ENCODE results near the gene OR10V1. TPM values are rescaled to one million over a fixed set of nuclear protein-coding genes. Genes with fewer than 3 reads are reported as not detected.

Gene OR10V1
- total and polyA plus RNA-seq, 12 donors: not detected

DNA sequence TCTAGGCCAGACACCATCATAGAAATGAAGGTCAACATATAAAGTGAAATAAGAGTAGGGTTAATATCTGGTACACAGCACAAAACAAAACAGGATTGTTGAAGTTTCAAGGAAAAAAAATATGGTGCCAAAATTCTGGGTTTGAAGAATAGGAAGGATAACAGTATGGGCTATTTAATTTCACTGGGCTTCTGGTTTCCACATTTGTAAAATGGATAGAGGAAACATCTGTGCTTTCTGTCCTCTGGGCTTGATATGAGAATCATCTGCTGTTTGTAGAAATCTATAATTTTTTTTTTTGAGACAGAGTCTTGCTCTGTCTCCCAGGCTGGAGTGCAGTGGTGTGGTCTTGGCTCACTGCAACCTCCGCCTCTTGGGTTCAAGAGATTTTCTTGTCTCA is 13.8 kb upstream of the OR10V1 start:
- WGBS, 4 donors: 86 to 100% (median 95%) methylated on average over 1 of the region's 1 CpG
- H3K27ac ChIP-seq: no peak overlapping the region
- TF ChIP-seq, protein P1, sequence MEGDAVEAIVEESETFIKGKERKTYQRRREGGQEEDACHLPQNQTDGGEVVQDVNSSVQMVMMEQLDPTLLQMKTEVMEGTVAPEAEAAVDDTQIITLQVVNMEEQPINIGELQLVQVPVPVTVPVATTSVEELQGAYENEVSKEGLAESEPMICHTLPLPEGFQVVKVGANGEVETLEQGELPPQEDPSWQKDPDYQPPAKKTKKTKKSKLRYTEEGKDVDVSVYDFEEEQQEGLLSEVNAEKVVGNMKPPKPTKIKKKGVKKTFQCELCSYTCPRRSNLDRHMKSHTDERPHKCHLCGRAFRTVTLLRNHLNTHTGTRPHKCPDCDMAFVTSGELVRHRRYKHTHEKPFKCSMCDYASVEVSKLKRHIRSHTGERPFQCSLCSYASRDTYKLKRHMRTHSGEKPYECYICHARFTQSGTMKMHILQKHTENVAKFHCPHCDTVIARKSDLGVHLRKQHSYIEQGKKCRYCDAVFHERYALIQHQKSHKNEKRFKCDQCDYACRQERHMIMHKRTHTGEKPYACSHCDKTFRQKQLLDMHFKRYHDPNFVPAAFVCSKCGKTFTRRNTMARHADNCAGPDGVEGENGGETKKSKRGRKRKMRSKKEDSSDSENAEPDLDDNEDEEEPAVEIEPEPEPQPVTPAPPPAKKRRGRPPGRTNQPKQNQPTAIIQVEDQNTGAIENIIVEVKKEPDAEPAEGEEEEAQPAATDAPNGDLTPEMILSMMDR (IDR thresholded peaks at IDR 0.05): no peak
- TF ChIP-seq POLR2A (IDR thresholded peaks at IDR 0.05): no peak

GRCh38 chr11:59724066-59724465 is 10.4 kb upstream of the OR10V1 start:
- H3K36me3 ChIP-seq (replicated peaks in 1 of 2): no peaks in the 10 kb centered on the region
- intact Hi-C loops (cut with DNase I): no loop called here
- no peak overlapping the region for H3K27ac ChIP-seq
- H3K4me1 ChIP-seq (replicated peaks in 1 of 2): no peaks in the 10 kb centered on the region
- TF ChIP-seq, protein P1 (IDR thresholded peaks at IDR 0.05): no peak
- no peak for TF ChIP-seq POLR2A (IDR thresholded peaks at IDR 0.05)
- no peak overlapping the region for H3K4me3 ChIP-seq
- 60 to 92% (median 82%) methylated on average over 3 of the region's 3 CpGs for WGBS, 4 donors
- H3K9me3 ChIP-seq (replicated peaks in 1 of 3): no peaks in the 10 kb centered on the region
- no peak for DNase-seq
- H3K27me3 ChIP-seq: peaks cover 5% of the 10 kb centered on the region

More for the DNA sequence above, 13.8 kb upstream of the OR10V1 start:
- Histone ChIP-seq H3K9me3 (replicated peaks in 1 of 3) (no peaks in the 10 kb centered on the region), H3K27me3 (no peaks in the 10 kb centered on the region), H3K36me3 (replicated peaks in 1 of 2) (no peaks in the 10 kb centered on the region), H3K4me3 (no peak overlapping the region), H3K4me1 (replicated peaks in 1 of 2) (no peaks in the 10 kb centered on the region)
- intact Hi-C loops (cut with DNase I): no loop called here
- no peak for DNase-seq

- H3K9me3 ChIP-seq (replicated peaks in 1 of 3): no peaks in the 10 kb centered on the region
- intact Hi-C loops (cut with DNase I): no loop called here
- peaks cover 5% of the 10 kb centered on the region for H3K27me3 ChIP-seq
- 58 to 72% (median 64%) methylated on average over 2 of the region's 2 CpGs for WGBS, 4 donors
- H3K4me1 ChIP-seq (replicated peaks in 1 of 2): no peaks in the 10 kb centered on the region
- H3K36me3 ChIP-seq (replicated peaks in 1 of 2): no peaks in the 10 kb centered on the region
- H3K27ac ChIP-seq: no peak overlapping the region
- H3K4me3 ChIP-seq: no peak overlapping the region
- no peak for DNase-seq
- TF ChIP-seq, protein P1 (IDR thresholded peaks at IDR 0.05): no peak
Observed at GRCh38 chr11:59719556-59719955, 5.9 kb upstream of the OR10V1 start.

DNA sequence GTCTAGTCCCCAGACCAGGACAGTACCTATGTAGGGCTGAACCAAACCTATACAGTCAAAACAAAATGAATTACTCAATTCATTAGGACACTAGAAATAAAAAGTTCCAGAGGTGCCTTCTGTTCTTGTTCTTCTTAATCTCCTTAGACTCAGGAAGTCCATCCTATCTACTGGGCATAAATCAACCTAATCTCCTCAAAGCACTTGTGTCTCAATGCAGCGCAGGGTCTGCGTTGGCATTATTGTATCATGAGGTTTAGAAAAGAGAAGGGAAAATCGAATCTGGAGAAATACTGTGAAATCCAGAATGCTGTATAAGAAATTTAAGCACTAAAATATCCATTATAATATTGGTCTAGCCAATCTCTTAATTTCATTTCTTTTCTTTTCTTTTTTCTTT is 2.4 kb upstream of the OR10V1 start:
- Histone ChIP-seq H3K27me3 (no peaks in the 10 kb centered on the region), H3K4me1 (replicated peaks in 1 of 2) (no peaks in the 10 kb centered on the region), H3K27ac (no peak overlapping the region), H3K4me3 (no peak overlapping the region), H3K36me3 (replicated peaks in 1 of 2) (no peaks in the 10 kb centered on the region), H3K9me3 (replicated peaks in 1 of 3) (no peaks in the 10 kb centered on the region)
- no peak for DNase-seq
- TF ChIP-seq POLR2A (IDR thresholded peaks at IDR 0.05): no peak
- TF ChIP-seq, protein P1 (IDR thresholded peaks at IDR 0.05): no peak
- intact Hi-C loops (cut with DNase I): no loop called here
- WGBS, 4 donors: 49 to 64% (median 57%) methylated on average over 3 of the region's 3 CpGs
